SHP77 (cell line): Measurements from ENCODE around the gene S100G.
"Not testable (repeated sequence)": the region's sequence is repeated elsewhere in the genome, so short reads cannot be mapped to it uniquely, and the experiment has no call there.

ENCODE experiments used
- DNase-seq, 2 experiments: peaks; one replicate each; lab custom pipeline; 2025; lab: John Stamatoyannopoulos, UW

Gene S100G

GRCh38 chrX:16649858-16650257, at the start of gene S100G:
TSS of gene S100G (plus strand) at chrX:16650158. CDS start at chrX:16651007, 849 bp downstream.
- DNase-seq: no peak

GRCh38 chrX:16601885-16602284, 48.1 kb upstream of the S100G start:
- DNase-seq: no peak

- DNase-seq: not testable (repeated sequence)
These were observed 46.7 kb upstream of the S100G start for GRCh38 chrX:16603235-16603634.

GRCh38 chrX:16603822-16604221, 46.1 kb upstream of the S100G start:
- DNase-seq: no peak

GRCh38 chrX:16604337-16604736, 45.6 kb upstream of the S100G start:
- no peak for DNase-seq

GRCh38 chrX:16606142-16606720, 43.7 kb upstream of the S100G start:
- DNase-seq: no peak

GRCh38 chrX:16610121-16610621, 39.8 kb upstream of the S100G start:
- no peak for DNase-seq

GRCh38 chrX:16610654-16611053, 39.3 kb upstream of the S100G start:
- DNase-seq: not testable (repeated sequence)

GRCh38 chrX:16612257-16612897, 37.6 kb upstream of the S100G start:
- no peak for DNase-seq

- no peak for DNase-seq
These were observed 32.6 kb upstream of the S100G start for GRCh38 chrX:16617382-16617781.

- no peak for DNase-seq
These were observed 31.5 kb upstream of the S100G start for GRCh38 chrX:16618422-16618821.

GRCh38 chrX:16619024-16619423, 30.9 kb upstream of the S100G start:
- no peak for DNase-seq

- DNase-seq: not testable (repeated sequence)
These were observed 21.4 kb upstream of the S100G start for GRCh38 chrX:16628511-16628910.

GRCh38 chrX:16628946-16629595, 20.9 kb upstream of the S100G start:
- no peak for DNase-seq

- DNase-seq: no peak
These were observed 20.0 kb upstream of the S100G start for GRCh38 chrX:16629909-16630308.

GRCh38 chrX:16633754-16634153, 16.2 kb upstream of the S100G start:
- DNase-seq: no peak

- DNase-seq: no peak
These were observed 14.9 kb upstream of the S100G start for GRCh38 chrX:16635040-16635439.

- no peak for DNase-seq
These were observed 14.4 kb upstream of the S100G start for GRCh38 chrX:16635596-16635995.

- DNase-seq: no peak
These were observed 11.4 kb upstream of the S100G start for GRCh38 chrX:16638533-16638932.

GRCh38 chrX:16639966-16640365, 10.0 kb upstream of the S100G start:
- DNase-seq: no peak

GRCh38 chrX:16640823-16641222, 9.1 kb upstream of the S100G start:
- no peak for DNase-seq

- DNase-seq: no peak
These were observed 6.8 kb upstream of the S100G start for GRCh38 chrX:16643176-16643575.
